IMR-90 (cell line): ENCODE results near the gene FGF19. TPM values are rescaled to one million over a fixed set of nuclear protein-coding genes. Genes with fewer than 3 reads are reported as not detected.

Experiments used
- polyA plus RNA-seq, 3 experiments: library from polyadenylated mRNA; depleted of rRNA; stranded (reverse); fragments of >200 nt; gene quantifications; 2 replicates each; pipeline ENCODE4 v1.2.3, GENCODE V29; 2012; ENCODE audit warnings: low replicate concordance in 1 of 3
- total RNA-seq: library from RNA; depleted of rRNA; stranded (reverse); fragments of >200 nt; gene quantifications from 2 replicates; pipeline ENCODE4 v1.2.3, GENCODE V29; 2012
- TF ChIP-seq, protein P1 (sequence below): fragments of 150-350 bp; IDR thresholded peaks from 2 replicates; pipeline ENCODE4 v1.6.1; 2016; ENCODE audit warnings: low read depth, mild to moderate bottlenecking, low read length, moderate library complexity, borderline replicate concordance

Gene FGF19
- total and polyA plus RNA-seq, 2 of the 4 experiments (the other 2 are of a cell fraction), result not detected

DNA sequence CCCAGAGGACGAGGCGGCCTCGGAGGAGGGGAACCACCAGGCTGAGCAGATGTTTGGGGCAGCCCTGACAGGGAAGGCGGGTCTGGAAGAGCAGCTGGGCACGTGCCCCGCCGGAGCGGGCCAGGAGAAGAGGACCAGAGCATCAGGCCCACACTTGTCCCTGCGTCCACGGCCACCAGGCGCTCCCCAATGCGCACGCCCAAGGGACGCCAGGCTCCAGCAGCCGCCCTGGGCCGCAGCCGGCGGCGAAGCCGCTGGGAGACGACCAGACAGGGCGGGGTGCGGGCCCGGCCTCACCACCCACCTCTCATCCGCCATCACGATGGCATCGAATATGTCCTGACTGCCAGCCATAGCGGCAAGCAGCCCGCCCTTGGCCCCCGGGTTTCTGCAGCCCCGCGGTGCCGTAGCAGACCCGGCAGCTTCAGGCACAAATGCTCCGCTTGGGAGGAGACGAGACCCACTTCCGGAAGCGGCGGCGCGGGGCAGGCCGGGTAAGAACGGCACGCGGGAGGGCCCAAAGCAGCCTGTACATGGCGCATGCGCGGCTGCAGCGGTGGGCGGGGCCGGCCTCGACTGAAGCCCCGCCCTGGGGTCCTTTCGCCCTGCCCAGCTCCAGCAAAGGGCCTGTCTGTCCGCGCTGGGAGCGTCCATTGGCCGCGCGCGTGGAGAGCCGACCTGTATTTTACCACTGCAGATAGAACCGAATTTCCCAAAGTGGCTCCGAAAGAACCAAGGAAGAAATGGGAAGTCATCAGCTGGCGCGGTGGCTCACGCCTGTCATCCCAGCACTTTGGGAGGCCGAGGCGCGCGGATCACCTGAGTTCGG lies 28.7 kb downstream of the FGF19 start, which contains the start of gene LTO1 (continued):
- TF ChIP-seq, protein P1, sequence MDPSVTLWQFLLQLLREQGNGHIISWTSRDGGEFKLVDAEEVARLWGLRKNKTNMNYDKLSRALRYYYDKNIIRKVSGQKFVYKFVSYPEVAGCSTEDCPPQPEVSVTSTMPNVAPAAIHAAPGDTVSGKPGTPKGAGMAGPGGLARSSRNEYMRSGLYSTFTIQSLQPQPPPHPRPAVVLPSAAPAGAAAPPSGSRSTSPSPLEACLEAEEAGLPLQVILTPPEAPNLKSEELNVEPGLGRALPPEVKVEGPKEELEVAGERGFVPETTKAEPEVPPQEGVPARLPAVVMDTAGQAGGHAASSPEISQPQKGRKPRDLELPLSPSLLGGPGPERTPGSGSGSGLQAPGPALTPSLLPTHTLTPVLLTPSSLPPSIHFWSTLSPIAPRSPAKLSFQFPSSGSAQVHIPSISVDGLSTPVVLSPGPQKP, result no peak
